NCI-H1092 (cell line): ENCODE data around the gene SELENOP.

Experiments
- DNase-seq: peaks from one replicate; lab custom pipeline; 2025; lab: John Stamatoyannopoulos, UW

SELENOP gene

DNA sequence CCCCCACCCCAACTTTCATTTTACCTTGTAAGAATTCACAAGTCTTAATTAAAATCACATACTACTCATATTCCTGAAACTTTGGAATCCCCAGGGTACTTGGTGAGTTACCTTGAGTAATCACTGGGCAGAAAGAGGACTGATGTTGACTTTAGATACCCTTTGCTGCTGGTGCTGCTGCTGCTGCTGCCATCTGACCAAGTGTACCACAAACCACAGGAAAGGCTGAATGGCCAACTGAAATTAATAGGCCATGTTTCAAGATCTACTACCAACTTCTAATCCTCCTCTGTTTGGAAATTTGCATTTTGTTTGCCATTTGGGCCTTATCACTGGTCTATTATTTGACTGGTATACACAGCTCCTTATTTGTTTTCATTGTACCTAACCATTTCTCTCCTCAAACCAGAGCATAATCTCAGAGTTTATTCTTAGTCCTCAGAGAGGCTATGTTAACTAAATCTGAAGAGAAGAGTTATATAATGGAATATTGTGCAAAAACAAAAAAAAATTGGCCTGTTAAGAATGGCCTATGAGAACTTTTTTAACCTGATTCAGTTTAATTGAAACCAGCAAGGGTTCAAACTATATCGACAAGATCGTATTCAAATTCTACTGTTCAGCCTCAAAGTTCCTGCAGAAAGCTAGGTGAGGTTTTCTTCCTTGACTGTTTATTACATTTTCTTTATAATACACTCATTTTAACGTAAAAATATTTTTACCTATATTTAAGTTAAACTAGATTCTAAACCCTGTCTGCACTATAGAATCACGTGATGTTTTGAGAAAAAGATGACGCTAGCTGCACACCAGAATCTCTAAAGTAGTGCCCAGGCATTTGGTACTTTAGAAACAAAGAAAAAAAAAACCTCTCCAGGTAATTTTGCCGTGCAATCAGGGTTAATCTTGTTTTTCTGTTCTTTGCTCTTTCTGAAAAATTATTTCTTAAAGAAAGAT is 13.1 kb downstream of the SELENOP start:
- DNase-seq, result no peak

DNA sequence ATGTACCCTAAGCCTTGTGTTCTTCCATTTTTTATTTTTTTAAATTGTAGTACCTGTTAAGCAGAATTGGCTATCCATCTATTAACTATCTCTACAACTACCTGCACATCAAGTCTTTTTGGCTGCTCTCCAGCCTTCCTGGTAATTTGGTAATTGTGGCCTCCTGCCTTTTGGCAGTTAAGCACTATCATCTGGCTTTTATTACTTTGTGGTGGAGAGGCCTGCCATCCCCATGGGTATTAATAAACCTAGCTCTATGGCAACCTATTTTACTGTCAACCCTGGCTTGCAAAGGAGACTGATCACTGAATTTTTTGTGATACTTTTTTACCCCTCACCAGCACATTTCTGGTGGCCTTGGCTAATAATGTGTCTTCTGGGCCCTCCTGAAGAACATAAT is 20.5 kb downstream of the SELENOP start:
- no peak for DNase-seq

DNA sequence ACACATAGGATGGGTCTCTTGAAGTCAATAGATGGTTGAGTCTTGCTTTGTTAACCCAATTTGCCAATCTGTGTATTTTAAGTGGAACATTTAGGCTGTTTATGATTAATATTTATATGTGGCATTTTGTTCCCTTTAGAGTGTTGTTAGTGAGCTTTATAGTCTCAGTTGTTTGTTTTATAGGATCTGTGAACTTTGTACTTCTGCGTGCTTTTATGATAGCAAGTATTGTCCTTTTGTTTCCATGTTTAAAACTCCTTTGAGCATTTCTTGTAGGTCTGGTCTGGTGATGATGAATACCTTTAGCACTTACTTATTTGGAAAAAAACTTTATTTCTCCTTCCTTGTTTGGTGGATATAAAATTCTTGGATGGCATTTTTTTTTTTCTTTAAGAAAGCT is 23.8 kb downstream of the SELENOP start:
- no peak for DNase-seq

DNA sequence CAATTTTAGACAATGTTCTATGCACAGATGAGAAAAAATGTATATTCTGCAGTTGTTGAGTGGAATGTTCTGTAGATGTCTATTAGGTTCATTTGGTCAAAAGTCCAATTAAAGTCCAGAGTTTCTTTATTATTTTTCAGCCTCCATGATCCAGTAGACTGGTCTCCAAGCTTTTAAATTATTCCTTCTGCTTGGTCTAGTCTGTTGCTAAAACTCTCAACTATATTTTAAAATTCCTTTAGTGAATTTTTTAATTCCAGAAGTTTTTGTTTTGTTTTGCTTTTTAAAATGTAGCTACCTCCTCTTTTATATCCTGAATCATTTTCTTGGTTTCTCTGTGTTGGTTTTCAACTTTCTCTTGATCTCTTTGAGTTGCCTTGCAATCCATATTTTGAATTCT is 24.6 kb downstream of the SELENOP start:
- no peak for DNase-seq

DNA sequence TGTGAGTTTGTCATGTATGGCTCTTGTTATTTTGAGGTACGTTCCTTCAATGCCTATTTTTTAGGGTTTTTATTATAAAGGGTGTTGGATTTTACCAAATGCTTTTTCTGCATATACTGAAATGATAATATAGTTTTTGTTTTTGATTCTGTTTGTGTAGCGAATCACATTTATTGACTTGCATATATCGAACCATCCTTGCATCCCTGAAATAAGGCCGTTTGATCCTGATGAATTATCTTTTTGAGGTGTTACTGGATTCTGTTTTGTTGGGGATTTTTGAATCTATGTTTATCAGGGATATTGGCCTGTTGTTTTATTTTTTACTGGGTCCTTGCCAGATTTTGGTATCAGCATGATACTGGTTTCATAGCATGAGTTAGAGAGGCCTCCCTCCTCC is 25.9 kb downstream of the SELENOP start:
- no peak for DNase-seq

DNA sequence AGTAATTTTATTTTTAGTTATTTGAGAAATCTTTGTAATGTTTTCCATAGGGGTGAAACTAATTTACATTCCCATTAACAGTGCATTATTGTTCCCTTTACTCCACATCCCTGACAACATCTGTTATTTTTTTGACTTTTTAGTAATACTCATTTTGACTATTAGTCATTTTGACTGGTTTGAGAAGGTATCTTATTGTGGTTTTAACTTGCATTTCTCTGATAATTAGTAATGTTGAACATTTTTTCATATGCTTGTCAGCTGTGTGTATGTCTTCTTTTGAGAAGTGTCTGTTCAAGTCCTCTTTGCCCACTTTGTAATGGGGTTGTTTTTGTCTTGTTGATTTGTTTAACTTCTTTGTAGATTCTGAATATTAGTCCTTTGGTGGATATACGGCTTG is 27.6 kb downstream of the SELENOP start:
- no peak for DNase-seq

DNA sequence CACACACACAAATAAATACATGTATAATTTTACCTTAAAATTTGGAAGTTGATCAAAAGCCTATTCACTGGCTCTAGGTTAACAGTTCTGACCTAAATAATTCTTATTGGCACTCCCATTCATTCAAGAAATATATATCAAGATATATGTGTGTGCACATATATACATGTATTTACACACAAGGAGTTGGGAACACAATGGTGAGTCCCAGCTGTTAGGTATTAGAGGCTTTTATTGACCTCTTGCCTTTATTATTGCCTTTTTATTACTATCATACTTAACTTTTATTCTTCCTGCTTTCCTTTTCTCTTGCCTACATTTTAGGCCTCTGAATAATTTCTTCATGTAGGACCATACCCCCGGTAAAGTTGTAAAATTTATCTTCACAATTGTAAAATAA is 30.1 kb downstream of the SELENOP start:
- DNase-seq, result no peak

DNA sequence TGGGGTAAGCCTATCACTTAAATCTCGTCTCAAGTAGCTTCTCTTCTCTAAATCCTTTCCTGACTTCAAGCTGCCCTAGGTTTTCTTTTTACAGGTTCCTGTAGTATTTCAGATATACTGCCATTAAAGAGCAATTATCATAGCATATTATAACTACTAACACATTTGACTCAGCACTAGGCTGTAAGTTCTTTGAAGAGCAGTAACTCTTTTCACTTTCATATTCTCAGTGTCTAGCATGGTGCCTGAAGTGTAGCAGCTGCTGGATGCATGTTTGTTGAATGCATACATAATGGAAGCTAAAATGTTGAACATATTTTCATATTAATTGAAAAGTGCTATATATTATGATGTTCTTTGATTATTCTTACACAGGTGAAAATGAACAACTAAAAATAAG is 32.6 kb downstream of the SELENOP start:
- no peak for DNase-seq

DNA sequence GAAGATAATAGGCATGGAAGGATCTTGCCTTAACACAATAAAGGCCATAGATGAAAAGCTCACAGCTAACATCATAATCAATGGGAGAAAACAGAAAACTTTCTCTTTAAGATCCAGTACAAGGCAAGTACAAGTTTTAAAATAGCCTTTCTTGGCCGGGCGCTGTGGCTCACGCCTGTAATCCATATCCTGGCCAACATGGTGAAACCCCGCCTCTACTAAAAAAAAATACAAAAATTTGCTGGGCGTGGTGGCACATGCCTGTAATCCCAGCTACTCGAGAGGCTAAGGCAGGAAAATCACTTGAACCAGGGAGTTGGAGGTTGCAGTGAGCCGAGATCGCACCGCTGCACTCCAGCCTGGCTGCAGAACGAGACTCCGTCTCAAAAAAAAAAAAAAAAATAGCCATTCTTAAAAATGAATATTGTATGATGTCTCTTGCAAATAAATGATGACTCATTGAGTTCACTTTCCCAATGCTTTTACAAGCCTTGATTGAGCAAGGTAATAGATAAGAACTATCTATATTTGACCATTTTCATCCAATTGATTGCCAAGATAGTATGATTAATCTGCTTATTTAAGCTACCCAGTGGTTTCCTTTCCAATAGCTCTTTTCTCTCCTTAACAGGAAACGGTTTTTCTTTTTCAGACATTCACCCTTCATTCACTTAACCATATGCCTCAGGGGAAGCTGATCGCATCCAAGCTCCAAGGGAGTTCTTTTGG is 39.3 kb downstream of the SELENOP start:
- DNase-seq, result no peak

DNA sequence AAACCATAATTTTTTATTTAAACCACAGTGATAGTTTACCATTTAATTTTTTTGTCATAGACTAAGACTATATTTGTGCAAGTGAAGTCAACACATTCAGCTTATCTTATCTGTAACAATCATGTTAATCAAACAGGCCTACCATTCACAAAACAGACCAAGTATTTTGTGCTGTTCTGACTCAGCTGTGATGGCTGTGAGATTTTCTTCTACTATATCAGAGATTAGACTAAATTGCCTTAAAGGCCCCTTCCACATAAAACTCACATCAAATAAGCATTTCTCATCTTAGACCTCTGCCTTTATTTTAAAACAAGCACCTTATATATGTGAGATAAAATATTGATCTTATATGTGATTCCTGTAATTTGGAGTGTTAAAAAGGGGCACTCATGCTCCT is 41.7 kb downstream of the SELENOP start:
- no peak for DNase-seq

DNA sequence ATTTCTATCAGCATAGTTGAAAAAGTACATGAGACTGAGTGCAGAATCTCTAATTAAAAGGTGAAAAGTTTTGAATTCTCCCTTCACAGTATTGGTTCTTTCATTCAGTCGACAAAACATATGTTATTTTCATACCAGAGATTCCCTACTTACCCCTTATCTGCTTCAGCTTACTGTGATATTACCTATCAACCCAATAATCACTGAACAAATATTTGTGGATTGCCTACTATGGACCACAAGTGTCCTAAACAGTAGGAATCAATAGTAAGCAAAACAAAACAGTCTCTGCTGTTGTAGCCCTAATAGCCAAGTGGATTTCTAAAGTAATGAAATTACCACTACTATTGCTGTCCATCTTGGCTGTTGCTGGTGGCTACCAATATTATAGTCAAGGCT is 43.6 kb downstream of the SELENOP start:
- no peak for DNase-seq

DNA sequence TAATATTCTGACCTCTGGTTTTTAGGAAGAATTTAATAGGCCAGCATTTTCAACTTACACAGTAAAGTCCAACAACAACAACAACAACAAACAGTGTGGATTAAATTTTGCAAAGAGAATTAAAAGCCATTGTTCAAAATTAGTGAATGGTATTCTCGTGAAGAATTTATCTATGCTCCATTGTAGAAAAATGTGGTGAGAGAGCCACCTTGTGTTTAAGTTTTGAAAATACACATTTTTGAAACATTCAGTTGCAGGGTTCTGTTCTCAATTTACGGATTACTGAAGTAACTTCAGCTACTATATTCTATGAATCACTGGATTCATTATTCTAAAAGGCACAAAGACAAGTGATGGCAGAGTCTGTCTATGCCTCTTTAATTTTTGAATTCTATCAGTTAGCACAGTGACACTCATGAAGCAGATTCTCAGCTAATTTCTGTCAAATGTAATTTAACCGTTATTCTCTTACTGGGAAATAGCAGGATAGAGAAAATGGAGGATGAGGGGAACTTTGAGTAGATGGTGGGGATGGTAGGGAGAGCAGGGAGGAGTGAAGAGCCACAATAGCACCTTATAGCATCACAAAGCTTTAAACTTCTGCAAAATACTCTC is 44.1 kb downstream of the SELENOP start:
- DNase-seq, result no peak

DNA sequence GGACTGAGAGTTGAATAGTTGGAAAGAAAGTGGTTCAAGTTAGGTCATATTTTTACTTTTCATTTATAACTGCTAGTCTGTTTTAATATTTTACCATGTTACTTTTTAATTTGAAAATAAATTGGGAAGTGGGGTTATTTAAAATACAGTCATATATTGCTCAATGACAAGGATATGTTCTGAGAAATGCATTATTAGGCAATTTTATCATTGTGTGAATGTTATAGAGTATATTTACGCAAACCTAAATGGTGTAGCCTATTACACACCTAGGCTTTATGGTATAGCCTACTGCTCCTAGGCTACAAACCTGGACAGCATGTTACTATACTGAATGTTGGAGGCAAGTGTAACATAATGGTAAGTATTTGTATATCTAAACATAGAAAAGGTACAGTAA is 49.9 kb downstream of the SELENOP start:
- DNase-seq, result no peak

DNA sequence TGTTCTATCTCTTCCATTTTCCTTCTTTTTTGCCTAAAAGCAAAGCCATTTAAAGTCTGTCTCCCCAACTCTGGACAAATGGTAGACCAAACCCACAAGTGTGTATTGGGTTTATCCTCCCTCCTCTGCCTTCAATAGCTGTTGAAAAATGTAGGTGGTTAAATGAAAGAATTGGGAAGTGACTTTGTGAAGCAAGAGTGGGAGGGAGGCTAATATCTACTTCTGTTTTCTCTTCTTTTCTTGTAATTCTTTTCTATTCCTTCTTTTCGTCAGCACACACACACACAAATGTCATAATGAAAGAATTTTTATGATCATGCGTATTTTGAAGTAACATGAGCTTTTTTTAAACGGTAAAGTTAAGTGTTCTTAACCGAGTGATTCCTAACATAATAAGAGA is 51.3 kb downstream of the SELENOP start:
- no peak for DNase-seq

DNA sequence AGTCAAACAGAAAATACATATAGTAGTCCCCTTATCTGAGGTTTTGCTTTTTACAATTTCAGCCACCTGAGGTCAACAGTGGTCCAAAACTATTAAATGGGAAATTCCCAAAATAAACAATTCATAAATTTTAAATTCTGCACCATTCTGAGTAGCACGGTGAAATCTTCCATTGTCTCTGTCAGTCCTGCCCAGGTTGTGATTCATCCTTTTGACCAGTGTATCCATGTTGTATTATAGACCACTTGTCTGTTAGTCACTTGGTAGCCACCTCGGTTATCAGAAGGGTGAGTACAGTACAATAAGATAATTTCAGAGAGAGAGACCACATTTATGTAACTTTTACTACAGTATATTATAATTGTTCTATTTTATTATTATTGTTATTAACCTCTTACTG is 52.2 kb downstream of the SELENOP start:
- no peak for DNase-seq

DNA sequence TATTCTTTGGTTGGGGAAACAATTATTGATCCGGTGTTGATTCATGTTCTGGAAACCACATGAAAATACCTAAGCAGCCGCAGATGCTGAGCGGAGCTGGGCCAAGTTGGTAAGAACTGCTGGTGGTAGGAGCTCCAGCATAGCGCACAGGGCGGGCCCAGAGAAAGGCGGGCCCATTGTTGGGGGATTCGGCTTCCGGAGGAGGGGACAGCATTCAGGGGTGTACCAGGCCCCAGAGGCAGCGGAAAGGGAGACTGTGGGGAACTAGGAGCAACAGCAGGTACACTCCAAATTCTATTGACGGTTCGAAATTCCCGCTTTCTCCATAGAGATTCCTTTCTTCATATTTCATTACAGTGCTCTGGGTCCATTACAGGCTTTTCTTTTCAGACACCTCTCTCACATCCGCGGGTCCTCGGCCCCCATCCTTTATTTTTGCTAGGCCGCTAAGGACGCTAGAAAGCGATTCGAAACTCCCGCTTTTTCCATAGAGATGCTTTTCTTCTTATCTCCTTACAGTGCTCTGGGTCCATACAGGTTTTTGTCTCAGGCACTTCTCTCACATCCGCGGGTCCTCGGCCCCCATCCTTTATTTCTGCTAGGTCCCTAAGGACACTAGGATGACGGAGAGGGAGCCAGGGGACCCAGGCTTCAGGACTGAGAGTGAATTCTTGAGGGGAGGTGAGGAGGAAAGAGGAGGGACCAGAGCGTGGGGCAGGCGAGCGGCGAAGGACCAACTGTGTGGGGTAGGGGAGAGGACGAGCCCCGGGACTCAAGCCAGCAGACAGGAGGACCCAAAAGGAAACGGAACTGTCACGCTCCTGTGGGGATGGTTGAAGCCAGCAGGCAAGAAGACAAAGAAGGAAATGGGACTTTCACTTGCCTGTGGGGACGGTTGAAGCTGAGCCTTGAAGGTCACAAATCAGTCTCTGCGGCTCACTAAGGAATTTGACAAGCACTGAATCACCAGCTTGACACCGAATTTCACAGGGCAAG is 54.8 kb downstream of the SELENOP start, which contains the start of gene CCDC152:
Gene CCDC152, plus strand, starts transcription at position 213 of the 996 bp plus-strand sequence. CDS start 2,304 bp downstream, outside the sequence.
- no peak for DNase-seq

DNA sequence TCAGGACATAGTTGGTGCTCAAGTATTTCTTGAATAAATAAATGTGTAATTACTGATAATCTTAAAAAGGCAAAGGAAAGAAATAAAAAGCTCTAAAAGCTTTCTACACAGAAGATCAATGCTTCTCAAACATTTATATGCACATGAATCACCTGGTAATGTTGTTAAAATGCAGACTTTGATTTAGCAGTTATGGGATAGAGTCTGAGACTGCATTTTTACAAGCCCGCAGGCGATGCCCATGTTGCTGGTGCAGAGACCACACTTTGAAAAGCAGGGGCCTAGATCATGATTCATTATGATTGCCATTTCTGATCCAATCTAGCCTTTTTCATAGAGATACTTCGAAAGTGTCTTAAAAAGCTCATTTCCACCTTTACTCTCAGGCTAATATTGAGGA is 58.6 kb downstream of the SELENOP start:
- no peak for DNase-seq

DNA sequence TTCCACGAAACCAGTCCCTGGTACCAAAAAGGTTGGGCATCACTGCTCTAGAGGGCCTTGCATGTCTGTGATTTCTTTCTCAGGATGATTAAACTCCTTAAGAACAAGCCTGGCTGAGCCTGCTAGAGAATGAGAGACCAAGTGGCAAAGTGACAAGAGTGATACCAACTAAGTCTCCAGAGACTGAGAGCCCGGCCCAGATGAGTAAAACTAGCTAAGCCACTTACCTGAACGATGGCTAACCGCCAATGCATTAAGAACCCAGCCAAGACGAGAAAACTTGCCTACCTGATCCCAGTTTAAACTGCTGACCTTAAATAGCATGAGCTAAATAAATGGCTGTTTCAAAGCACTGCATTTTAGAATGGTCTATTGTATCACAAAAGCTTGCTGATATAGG is 60.6 kb downstream of the SELENOP start:
- DNase-seq, result no peak

DNA sequence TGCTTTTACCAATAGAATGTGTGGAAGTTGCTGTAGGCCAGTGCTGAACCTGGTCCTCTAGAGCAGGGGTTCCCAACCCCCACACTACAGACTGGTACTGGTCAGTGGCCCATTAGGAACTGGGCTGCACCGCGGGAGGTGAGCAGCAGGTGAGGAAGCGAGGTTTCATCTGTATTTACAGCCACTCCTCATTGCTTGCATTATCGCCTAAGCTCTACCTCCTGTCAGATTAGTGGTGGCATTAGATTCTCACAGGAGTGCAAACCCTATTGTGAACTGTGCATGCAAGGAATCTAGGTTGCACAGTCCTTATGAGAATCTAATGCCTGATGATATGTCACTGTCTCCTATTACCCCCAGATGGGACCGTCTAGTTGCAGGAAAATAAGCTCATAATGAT is 61.2 kb downstream of the SELENOP start:
- no peak for DNase-seq
